Keratinocyte (primary cell): ENCODE data around the gene HDAC8. TPM values are rescaled to one million over a fixed set of nuclear protein-coding genes. Genes with fewer than 3 reads are reported as not detected.

ENCODE experiments used
- DNase-seq: peaks from one replicate; pipeline ENCODE4 v3.0.0-alpha.2; 2011; ENCODE audit warnings: low read depth, missing footprints, low spot score
- FAIRE-seq: peaks from 2 replicates; lab custom pipeline; 2011; peaks lifted over from hg19 to GRCh38; lab: Jason Lieb, UNC
- H2AFZ ChIP-seq: 2 replicates; pipeline ENCODE4 v1.6.0; 2012; ENCODE audit warnings: low read length, control low read depth, inconsistent platforms; ENCODE audit not compliant: control insufficient read depth
- H3K27ac ChIP-seq: 2 replicates; pipeline ENCODE4 v1.5.1; 2011; ENCODE audit warnings: low read length; ENCODE audit not compliant: control insufficient read depth, insufficient read depth
- H3K27me3 ChIP-seq: 3 replicates; pipeline ENCODE4 v1.6.0; 2011; ENCODE audit warnings: low read length; ENCODE audit not compliant: control insufficient read depth, insufficient read depth; ENCODE audit errors: extremely low read depth
- H3K36me3 ChIP-seq, 2 experiments: 2 replicates in 1 of 2; 3 replicates in 1 of 2; pipeline ENCODE4 v1.5.1; 2011; ENCODE audit warnings: low read length in 2 of 2, mild to moderate bottlenecking in 1 of 2; ENCODE audit not compliant: control insufficient read depth in 2 of 2, insufficient read depth in 2 of 2; ENCODE audit errors: extremely low read depth in 1 of 2
- H3K4me1 ChIP-seq: 3 replicates; pipeline ENCODE4 v1.5.1; 2011; ENCODE audit warnings: low read length; ENCODE audit not compliant: control insufficient read depth, insufficient read depth; ENCODE audit errors: extremely low read depth
- H3K4me2 ChIP-seq: 3 replicates; pipeline ENCODE4 v1.6.0; 2011; ENCODE audit warnings: low read depth, low read length; ENCODE audit not compliant: control insufficient read depth, insufficient read depth; ENCODE audit errors: extremely low read depth
- H3K4me3 ChIP-seq, 3 experiments: fragments of 200-600 bp in 1 of 3; sonication (generic) in 1 of 3; 2 replicates in 2 of 3; 3 replicates in 1 of 3; pipeline ENCODE4 v1.5.1; 2011 to 2016; ENCODE audit warnings: low read length in 3 of 3, mild to moderate bottlenecking in 3 of 3, control low read depth in 2 of 3, inconsistent platforms in 1 of 3, low read depth in 1 of 3, mixed read lengths in 1 of 3, mixed run types in 1 of 3, moderate library complexity in 1 of 3; ENCODE audit not compliant: control insufficient read depth in 2 of 3, insufficient read depth in 2 of 3; ENCODE audit errors: extremely low read depth in 1 of 3
- H3K79me2 ChIP-seq: 2 replicates; pipeline ENCODE4 v1.6.0; 2012; ENCODE audit warnings: low read length; ENCODE audit not compliant: control insufficient read depth, insufficient read depth
- H3K9ac ChIP-seq: 3 replicates; pipeline ENCODE4 v1.6.0; 2011; ENCODE audit warnings: low read length; ENCODE audit not compliant: control insufficient read depth, insufficient read depth; ENCODE audit errors: extremely low read depth
- H3K9me1 ChIP-seq: 3 replicates; pipeline ENCODE4 v1.6.0; 2011; ENCODE audit warnings: low read length; ENCODE audit not compliant: control insufficient read depth, insufficient read depth; ENCODE audit errors: extremely low read depth
- H3K9me3 ChIP-seq: 2 replicates; pipeline ENCODE4 v1.5.1; 2012; ENCODE audit warnings: low read depth, low read length; ENCODE audit not compliant: control insufficient read depth
- H4K20me1 ChIP-seq: 3 replicates; pipeline ENCODE4 v1.6.0; 2011; ENCODE audit warnings: low read length; ENCODE audit not compliant: control insufficient read depth, insufficient read depth; ENCODE audit errors: extremely low read depth
- EZH2 ChIP-seq: IDR thresholded peaks from one replicate; pipeline ENCODE4 v1.6.1; 2012; ENCODE audit warnings: inconsistent platforms, mild to moderate bottlenecking, low read length, moderate library complexity
- dilution Hi-C: fragments of 300-500 bp; cut with MboI; formaldehyde crosslinking; loops from one replicate; pipeline ENCODE4 v1.7.0; 2020; ENCODE audit warnings: low sequenced_read_pairs; ENCODE audit not compliant: extremely low pct_ligation_motif_present
- polyA plus RNA-seq, 5 experiments: library from polyadenylated mRNA; depleted of rRNA in 3 of 5; stranded (reverse) in 3 of 5; stranded (forward) in 1 of 5; unstranded in 1 of 5; fragments of >200 nt; gene quantifications; 1 replicate in 1 of 5; 2 replicates in 3 of 5; 3 replicates in 1 of 5; pipeline versions ENCODE4 v1.2.1 to v1.2.3, GENCODE V29; 2011 to 2012; ENCODE audit warnings: missing spikeins in 2 of 5, low read depth in 1 of 5, low replicate concordance in 1 of 5
- TF ChIP-seq, protein P1 (sequence below), 3 experiments: IDR thresholded peaks in 1 of 3; conservative IDR thresholded peaks in 1 of 3; optimal IDR thresholded peaks in 1 of 3; 2 replicates in 2 of 3; 3 replicates in 1 of 3; pipeline versions ENCODE3 to v1.5.1; 2011; ENCODE audit warnings: low read length in 3 of 3, mild to moderate bottlenecking in 3 of 3, moderate library complexity in 2 of 3, control low read depth in 1 of 3, inconsistent platforms in 1 of 3; ENCODE audit not compliant: insufficient read depth in 2 of 3; ENCODE audit errors: extremely low read depth in 1 of 3

HDAC8 gene
- polyA plus RNA-seq, 1 donor (not counting 4 experiments of a cell fraction or from before 2014, with no cell fraction given), result 27.3 TPM

DNA sequence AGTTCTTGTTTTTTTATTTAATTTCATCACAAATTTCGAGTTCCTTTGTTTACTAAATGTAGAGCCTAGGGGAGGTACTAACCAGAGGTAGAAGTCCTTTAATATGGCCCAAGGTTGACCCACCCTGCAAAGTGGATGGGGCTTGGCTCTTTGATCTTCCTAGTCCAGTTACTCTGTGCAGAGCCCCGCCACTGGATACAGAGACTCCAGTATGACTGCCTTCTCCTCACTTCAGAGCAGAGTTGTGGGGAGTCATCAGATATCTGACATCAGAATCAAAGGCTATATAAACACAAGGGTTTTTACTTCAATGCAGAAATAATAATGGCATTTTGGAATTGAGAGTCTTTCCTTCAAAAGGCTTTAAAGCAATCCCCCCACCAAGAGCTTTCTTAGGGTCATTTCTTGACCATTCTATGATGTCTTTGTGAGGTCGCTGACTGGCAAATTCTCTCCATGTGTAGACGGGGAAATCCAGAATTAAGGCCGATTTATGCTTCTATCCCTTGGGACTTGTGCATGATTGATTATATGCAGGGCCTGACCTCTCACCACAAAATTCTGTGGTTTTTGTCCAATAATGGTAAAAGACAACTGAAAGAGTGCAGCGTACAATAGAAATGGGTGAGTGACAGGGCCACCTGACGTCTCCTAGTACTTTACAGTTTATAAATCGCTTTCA lies 178.7 kb downstream of the HDAC8 start:
- peaks cover 9% of the 10 kb centered on the region for H3K27me3 ChIP-seq
- dilution Hi-C loops, result no loop called here
- no peak overlapping the region for H3K4me2 ChIP-seq
- no peaks in the 10 kb centered on the region for H3K36me3 ChIP-seq
- TF ChIP-seq EZH2, result no peak
- TF ChIP-seq, protein P1, sequence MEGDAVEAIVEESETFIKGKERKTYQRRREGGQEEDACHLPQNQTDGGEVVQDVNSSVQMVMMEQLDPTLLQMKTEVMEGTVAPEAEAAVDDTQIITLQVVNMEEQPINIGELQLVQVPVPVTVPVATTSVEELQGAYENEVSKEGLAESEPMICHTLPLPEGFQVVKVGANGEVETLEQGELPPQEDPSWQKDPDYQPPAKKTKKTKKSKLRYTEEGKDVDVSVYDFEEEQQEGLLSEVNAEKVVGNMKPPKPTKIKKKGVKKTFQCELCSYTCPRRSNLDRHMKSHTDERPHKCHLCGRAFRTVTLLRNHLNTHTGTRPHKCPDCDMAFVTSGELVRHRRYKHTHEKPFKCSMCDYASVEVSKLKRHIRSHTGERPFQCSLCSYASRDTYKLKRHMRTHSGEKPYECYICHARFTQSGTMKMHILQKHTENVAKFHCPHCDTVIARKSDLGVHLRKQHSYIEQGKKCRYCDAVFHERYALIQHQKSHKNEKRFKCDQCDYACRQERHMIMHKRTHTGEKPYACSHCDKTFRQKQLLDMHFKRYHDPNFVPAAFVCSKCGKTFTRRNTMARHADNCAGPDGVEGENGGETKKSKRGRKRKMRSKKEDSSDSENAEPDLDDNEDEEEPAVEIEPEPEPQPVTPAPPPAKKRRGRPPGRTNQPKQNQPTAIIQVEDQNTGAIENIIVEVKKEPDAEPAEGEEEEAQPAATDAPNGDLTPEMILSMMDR (optimal IDR thresholded peaks at IDR 0.05 in 1 of 3, IDR thresholded peaks at IDR 0.05 in 1 of 3, conservative IDR thresholded peaks at IDR 0.05 in 1 of 3; ENCODE audit: extremely low read depth in 1 of 3, insufficient read depth in 2 of 3, low read length in 3 of 3), result no peak
- no peak overlapping the region for H3K4me3 ChIP-seq
- H4K20me1 ChIP-seq, result no peaks in the 10 kb centered on the region
- H3K9ac ChIP-seq, result no peak overlapping the region
- H2AFZ ChIP-seq, result no peak overlapping the region
- DNase-seq (no peak), FAIRE-seq (no peak)
- no peaks in the 10 kb centered on the region for H3K4me1 ChIP-seq
- no peak overlapping the region for H3K27ac ChIP-seq
- no peaks in the 10 kb centered on the region for H3K9me3 ChIP-seq
- H3K9me1 ChIP-seq, result no peaks in the 10 kb centered on the region
- no peaks in the 10 kb centered on the region for H3K79me2 ChIP-seq

DNA sequence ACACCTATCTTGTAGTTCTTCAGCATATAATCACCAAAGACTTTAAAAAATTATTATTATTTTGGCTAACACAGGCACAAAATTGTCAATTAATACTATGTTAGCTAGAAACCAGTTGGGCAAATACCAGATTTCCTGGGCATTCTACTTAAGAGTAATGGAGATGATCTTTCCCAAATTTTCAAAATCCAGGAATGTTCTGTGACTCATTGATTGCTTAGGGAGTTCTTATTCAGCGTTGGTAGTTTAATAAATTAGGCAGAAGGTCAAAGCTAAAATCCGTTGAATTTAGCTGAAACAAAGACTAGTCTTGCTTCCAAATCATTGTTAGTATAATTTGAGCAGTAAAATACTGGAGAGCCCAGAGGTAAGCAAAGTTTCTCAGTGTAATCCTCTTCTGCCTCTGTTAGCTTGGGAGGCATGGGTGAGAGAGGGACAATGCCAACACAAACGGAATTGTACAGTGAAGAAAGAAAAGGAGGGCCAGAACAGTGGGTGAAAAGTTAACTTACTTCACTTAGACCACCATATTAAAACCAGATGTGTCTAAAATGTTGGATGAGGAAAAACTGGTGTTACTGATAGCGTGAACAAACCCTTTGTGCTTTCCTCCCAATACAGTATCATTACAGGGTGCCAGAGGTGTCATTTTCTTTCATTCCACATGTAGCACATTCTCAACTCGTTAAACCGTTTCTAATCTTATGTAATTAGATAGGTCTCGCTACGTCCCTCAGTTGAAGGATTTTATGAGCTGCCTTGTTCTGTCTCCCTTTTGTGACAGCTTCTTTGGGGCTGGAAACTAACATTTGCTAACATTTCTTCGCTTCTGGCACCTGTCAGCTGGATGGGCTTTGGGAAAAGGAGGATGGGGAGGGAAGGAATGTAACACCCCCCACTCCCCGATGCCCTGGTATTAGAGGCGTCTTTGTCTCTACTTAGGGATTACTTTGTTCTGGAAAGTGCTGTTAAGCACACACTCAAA lies 179.5 kb downstream of the HDAC8 start:
- H4K20me1 ChIP-seq, result no peaks in the 10 kb centered on the region
- no peak overlapping the region for H2AFZ ChIP-seq
- no peak overlapping the region for H3K4me3 ChIP-seq
- dilution Hi-C loops, result no loop called here
- H3K36me3 ChIP-seq, result no peaks in the 10 kb centered on the region
- H3K9me1 ChIP-seq, result no peaks in the 10 kb centered on the region
- no peak overlapping the region for H3K4me2 ChIP-seq
- H3K4me1 ChIP-seq, result no peaks in the 10 kb centered on the region
- peaks cover 9% of the 10 kb centered on the region for H3K27me3 ChIP-seq
- H3K79me2 ChIP-seq, result no peaks in the 10 kb centered on the region
- DNase-seq (no peak), FAIRE-seq (no peak)
- H3K9ac ChIP-seq, result no peak overlapping the region
- H3K27ac ChIP-seq, result no peak overlapping the region
- no peaks in the 10 kb centered on the region for H3K9me3 ChIP-seq
- TF ChIP-seq, protein P1 (optimal IDR thresholded peaks at IDR 0.05 in 1 of 3, IDR thresholded peaks at IDR 0.05 in 1 of 3, conservative IDR thresholded peaks at IDR 0.05 in 1 of 3; ENCODE audit: extremely low read depth in 1 of 3, insufficient read depth in 2 of 3, low read length in 3 of 3), result no peak
- no peak for TF ChIP-seq EZH2
